Smooth muscle cell of the brain vasculature (primary cell): ENCODE data around the gene C8G.

Experiments used
- DNase-seq: peaks from one replicate; pipeline ENCODE4 v3.0.0-alpha.2; 2012; ENCODE audit warnings: low read depth, low spot score

Gene C8G

DNA sequence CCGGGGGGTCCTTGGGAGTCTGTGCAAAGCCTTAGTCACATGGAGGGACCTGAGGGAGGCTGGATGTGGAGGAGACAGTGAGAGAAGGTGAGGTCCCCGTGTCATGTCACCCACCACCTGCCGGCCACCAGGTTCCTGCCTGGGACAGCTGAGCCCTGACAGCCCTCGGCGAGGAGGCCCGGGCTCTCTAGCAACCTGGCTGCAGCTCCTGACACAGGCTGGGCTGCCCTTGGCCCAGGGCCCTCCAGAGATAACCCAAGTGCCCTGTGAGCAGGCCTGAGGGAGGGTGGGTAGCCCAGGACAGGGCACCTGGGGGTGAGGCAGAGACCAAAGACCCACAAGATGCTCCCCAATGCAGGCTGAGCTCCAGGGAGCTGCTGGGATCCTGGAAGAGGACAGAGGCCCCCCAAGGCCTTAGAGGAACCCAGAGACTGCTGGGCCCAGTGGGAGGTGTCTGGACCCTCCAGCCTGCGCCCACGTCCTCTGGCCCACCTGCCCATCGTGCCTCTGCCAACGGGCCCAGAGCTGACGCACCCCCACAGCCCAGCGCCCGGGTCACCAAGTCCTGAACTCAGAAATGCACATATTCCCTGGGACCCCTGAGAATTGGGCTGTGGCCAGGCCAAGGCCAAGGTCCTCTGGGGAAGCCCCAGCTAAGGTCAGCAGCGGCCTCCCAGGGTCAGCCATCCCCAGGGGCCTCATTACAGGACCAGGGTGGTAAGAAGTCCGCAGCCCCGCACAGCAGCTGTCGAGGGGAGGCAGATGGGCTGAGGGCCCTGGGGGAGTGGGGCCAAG, 23.5 kb downstream of the C8G start:
- DNase-seq: no peak

DNA sequence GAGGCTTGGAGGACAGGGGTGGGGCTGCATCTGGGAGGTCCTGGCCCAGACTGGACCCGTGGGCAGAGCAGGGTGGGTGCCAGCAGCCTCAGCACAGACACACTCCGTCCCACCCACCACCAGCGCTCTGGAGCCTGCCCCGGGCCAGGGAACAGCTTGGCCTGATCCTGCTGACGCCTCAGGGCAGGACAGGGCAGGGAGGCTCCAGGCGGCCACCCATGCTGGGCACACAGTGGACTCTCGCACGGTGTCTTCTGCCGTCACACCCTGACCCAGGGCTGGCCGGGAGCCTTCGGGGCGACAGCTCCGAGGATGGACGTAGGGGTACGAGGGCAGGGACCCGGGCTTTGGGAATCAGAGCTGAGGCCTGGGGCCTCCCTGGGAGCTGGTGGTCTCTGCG, 24.1 kb downstream of the C8G start:
- no peak for DNase-seq

DNA sequence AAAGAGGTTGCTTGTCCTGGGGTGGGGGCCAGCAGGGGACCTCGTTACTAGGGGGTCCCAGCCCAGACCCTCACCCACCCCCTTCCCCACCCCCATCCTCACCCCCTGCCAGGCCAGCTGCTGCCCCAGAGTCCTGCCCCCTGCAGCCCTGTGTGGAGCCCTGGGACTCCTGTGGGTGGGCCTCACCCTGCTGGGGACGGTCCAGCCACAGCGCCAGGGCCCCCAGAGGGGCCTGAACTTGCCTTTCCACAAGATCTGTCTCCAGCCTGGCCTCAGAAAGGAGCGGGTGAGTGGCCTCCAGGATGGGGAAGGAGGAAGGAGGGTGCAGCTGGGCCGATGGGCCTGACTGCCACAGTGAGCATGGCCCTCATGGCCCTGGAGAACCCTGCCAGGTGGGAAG, 24.7 kb downstream of the C8G start:
- DNase-seq: no peak

DNA sequence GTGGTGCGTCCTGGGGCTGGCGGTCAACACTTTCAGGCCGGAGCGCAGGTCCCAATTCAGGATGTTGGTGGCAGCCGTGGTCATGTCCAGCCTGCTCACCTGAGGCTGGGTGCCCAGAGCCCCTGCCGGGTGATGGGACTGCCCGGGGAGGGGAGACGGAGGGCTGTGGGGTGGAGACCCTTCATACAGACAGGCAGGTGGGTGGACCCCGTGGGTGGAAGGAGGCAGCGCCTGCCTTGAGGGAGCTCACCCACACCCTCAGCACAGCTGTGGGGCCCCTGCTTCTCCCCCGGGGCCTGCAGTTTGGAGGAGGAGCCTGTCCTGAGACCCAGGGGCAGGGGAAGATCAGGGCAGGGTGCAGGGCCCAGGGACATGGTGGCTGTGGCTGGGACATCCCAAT, 25.3 kb downstream of the C8G start:
- DNase-seq: no peak

DNA sequence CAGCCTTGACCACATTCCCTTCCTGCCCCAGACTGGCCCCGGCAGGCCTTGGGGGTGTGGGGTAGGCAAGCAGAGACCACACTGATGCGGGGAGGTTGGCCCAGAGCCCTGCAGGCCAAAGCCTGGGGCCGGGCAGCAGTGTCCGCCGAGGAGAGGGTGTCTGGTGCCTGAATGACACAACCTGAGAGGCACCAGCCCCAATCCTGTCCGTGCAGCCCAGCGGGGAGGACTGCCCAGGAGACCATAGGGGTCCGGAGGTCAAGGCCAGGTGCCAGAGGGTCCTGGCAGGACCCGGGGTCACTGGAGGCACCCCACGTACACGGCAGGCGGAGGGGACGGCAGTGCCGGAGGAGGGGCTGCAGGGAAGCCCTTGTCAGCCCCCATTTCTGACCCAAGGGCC, 26.7 kb downstream of the C8G start:
- no peak for DNase-seq

DNA sequence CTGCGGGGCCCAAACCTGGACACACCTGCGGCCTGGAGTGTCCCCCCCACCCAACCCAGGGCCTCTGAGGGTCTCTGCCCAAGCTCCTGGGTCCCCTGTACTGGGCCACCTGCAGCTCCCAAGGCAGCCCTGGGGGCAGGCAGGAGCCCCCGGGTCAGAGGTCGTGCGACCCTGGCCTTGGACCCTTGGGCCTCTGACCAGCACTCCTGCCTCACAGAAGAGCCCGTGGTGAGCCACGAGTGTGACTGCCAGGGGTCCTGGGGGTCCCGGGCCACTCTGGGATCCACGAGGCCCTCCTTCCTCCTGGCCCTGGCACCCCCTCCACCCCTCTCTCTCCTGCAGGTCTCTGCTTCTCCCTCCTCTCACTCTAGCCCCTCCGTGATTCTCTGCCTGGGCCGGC, 27.3 kb downstream of the C8G start:
- no peak for DNase-seq

DNA sequence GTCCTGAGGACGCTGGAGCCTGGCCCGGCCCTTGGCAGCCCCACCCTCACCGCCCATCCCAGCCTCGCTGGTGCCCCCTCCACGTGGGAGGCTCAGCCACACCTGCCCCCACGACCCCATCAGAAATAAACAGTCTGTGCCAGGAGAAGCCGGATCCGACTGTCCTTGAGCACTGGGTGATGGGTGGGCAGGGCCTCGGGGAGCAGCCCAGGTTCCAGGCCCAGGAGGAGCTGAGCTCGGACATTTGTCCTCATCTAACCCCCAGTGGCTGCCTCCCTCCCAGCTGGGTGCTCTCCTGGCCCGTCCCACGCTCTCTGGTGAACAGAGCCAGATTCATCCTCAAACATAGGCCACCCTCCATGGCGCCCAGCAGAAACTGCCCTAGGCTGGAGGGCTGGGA, 27.7 kb downstream of the C8G start:
- DNase-seq: no peak

DNA sequence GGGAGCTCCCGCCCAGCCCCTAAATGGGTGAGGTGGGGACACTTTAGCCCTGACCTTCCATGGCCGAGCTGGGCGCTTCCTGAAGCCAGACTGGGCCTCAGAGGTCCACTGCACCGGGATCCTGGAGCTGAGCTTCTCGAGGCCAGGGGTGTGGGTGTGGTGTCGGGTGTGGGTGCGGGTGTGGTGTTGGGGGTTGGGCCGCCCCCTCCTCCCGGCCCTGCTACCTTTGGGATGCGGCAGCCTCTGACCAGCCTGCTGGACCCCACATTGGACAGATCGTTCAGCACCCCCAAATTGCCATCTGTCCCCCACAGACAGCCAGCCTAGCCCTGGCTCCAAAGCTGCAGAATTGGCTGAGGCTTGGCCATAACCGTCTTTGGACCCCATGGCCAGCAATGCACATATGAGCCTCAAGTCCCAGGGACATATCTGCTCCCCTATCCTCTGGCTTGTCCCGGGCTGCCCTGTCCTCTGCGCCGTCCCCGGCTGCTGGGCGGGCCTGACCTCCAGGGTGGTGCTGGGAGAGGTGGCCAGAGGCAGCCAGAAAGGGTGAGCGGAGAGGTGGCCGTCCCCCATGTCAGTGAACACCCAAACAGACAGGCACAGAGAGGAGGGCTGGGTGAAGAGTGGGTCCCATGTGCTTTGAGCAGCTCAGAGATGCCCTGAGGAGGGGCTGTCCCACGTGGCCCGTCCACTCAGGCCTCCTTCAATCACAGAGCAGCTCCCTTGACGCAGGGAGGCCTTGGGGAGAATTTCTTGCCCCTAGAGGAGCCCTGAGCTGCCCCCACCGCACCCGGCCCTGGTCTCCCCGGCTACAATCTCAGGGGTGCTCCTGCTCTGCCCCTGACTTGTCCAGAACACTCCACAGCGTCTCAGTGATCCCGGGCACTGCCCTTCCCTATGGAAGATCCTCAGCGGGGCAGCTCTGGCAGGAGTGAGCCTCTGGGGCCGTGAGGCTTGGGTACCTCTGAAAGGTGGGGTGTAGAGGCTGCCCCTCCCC, 28.9 kb downstream of the C8G start:
- DNase-seq: no peak

DNA sequence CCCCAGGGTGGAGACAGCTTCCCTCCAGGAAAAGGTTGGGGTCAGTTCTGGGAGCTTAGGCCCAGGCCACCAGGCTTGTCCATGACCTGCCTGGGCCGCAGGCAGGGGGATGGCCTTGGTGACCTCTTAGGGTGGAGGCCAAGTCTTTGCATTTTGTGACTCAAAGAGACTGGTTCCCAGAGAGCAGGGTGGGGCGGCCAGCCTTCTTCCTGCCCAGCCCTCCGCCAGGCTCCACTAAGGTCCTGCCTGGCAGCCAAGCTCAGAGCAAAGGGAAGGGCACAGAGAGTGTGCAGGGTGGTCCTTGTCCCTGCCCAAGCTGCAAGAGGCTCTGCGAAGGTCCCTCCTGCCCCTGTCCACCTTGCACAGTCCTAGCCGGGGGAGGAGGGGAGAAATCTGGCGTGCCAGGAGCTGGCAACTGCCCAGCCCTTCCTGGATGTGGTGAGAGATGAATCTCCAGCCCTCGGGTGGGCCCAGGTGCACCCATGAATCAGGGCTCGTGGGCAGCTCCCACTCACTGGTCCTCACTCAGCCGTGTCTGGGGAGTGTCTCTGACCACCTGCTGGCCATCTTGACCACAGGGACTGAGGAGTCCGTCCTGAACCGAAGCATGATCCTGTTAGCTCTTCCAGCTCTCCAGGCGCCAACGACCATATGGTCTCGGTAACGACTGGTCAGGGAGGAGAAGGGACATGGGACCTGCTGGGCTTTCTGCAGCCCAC, 29.9 kb downstream of the C8G start:
- no peak for DNase-seq

DNA sequence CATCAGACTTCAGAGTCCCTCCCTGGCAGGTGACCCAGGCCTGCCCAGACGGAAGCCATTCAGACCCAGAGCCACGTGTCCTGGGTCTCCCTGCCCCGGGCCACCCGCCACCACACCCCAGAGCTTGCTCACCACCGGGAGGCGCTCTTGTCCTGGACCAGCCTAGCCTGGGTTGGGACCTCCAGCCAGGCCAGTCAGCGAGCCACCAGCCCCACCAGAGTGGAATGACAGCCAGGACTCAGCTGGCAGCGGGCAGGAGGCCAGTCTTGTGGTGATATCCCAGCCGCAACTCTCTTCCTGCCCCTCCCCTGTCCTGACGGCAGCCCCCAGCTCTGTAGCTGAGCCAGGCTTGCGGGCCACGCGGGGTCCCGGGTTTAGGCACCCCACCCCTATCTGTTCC, 30.6 kb downstream of the C8G start:
- no peak for DNase-seq

DNA sequence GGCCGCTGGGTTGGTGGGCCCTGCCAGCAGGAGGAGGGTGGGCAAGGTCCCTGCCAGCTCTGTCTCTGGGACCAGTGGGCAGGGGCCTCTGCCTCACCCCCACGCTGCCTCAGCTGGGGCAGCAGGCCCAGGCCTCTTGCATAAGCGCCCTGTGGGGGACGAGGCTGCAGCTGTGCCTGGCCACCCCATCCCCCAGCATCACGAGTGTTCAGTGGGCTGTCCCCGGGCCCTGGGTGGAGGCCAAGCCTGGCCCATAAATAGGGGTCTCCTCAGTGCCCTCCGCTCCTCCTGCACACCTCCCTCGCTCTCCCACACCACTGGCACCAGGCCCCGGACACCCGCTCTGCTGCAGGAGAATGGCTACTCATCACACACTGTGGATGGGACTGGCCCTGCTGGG, 32.2 kb downstream of the C8G start, which contains the start of gene PTGDS:
PTGDS (plus strand) TSS at position 282 of the 400 bp plus-strand sequence; CDS start at position 357, 75 bp downstream.
- DNase-seq: no peak

DNA sequence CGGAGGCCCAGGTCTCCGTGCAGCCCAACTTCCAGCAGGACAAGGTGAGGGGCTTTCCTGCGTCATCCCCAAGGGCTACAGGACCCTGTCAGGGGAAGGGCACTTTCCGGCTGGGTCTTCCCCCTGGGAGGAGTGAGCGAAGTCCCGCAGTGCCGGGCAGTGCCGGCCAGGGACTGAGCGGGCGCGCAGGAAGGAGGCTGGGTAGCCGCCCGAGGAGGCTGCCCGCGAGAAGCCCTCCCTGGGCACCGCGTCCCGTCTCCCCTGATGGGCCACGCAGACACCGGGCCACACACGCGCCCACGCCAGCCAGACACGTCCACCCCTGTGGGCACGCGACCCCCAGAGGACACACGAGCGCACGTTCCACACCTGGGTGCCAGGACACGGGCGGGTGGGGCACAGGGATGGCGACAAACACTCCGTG, 32.6 kb downstream of the C8G start:
- no peak for DNase-seq

DNA sequence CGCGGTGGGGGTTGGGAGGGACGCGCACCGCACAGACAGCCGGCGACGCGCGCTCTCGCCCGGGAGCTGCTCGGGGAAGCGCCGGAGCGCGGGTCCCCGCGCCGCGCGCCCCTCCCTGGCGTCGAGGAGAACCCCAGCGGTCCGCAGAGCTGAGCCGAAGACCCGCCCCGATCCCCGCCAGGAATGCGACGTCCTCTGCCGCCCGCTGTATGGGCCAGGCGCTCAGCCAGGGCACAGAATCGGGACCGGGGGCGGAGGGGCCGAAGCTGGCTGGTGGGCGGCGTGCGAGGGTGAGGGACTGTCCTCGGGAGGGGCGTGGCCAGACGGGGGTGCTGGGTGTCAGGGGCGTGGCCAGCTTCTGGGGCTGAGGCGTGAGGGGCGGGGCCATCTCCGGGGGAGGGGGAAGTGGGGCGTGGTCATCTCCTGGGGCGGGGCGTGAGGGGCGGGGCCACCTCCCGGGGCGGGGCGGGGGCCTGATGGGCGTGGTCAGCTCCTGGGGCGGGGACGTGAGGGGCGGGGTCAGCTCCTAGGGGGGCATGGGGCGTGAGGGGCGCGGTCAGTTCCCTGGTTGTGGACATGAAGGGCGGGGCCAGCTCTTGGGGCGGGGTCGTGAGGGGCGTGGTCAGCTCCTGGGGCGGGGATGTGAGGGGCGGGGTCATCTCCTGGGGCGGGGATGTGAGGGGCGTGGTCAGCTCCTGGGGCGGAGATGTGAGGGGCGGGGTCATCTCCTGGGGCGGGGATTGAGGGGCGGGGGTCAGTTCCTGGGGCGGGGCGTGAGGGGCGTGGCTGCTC, 33.2 kb downstream of the C8G start:
- no peak for DNase-seq

DNA sequence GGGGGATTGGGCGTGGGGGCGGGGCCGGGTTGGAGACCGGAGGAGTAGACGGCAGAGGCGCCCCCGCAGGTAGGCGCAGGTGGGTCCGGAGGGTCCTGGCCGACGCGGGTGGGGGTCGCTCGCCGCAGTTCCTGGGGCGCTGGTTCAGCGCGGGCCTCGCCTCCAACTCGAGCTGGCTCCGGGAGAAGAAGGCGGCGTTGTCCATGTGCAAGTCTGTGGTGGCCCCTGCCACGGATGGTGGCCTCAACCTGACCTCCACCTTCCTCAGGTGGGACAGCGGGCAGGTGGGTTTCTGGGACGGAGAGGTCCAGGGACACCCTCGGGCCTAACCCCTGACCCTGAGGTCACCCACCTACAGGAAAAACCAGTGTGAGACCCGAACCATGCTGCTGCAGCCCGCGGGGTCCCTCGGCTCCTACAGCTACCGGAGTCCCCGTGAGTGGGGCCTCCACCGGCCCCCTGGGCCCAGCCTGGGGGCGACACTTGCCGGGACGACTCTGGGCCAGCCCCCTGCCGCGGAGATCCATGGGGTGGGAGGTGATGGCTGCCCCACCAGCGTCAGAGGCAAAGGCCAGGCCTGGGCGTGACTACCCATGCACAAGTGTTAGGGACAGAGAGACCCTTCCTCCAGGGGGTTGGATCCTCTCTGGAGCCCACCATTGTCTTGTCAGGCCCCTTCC, 34.0 kb downstream of the C8G start:
- no peak for DNase-seq

DNA sequence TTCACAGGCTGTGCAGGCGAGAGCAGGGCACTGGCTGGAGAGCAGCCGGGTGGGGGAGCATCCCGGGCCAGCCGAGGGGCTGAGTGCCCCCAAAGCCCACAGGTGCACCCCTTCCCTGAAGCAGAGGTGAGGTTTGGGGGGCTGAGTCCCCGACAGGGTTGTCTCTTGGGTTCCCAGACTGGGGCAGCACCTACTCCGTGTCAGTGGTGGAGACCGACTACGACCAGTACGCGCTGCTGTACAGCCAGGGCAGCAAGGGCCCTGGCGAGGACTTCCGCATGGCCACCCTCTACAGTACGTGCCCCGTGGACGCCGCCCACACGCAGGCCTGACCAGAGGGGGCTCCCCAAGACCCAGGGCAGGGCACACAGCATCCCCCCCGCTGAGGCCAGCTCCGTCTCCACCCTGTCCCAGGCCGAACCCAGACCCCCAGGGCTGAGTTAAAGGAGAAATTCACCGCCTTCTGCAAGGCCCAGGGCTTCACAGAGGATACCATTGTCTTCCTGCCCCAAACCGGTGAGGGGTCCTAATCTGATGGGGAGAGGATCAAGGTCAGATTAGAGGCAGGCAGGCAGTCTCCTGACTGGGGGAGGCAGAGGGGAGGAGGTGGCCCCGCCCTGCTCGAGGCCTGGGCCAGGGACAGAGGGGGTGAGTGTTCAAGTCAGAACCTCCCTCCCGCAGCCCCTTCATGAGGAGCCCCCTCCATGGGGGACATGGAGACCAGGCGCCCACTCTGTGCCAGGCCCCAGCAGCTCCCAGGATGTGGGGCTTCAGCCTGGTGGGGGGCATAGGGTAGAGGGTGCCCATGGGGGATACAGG, 34.9 kb downstream of the C8G start:
- DNase-seq: no peak

DNA sequence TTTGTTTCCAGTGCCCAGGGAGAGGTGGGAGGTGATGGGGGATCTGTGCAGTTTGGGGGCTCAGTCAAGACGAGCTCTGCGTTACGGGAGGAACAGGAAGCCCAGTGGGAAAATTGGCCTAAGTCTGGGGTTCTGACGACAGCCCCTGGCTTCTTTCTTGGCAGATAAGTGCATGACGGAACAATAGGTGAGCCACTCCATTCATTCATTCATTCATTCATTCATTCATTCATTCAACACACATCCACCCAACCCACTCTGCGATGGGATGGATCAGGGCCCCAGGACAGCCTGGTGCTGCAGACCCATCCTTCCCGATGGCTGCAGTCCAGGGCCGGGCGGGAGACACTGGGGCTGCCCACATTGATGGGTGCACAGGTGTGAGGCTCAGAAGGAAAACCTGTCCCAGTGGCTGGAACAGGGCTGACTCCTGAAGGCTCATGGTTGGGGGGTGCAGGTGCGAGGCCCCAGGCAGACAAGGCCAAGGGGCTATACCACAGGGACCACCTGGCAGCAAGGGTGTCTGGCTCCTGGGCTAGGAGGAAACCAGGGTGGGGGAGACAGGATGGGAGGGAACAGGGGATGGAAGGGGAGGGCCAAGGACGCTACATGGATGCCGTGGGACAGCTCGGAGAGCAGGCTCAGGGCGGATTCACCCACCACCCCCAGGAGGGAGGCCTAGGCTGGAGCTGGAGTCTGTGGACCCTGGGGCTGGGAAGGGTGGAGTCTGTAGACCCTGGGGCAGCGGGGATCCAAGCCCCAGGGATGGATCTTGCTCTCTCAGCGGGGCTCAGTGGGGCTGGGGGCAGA, 35.8 kb downstream of the C8G start:
- no peak for DNase-seq

DNA sequence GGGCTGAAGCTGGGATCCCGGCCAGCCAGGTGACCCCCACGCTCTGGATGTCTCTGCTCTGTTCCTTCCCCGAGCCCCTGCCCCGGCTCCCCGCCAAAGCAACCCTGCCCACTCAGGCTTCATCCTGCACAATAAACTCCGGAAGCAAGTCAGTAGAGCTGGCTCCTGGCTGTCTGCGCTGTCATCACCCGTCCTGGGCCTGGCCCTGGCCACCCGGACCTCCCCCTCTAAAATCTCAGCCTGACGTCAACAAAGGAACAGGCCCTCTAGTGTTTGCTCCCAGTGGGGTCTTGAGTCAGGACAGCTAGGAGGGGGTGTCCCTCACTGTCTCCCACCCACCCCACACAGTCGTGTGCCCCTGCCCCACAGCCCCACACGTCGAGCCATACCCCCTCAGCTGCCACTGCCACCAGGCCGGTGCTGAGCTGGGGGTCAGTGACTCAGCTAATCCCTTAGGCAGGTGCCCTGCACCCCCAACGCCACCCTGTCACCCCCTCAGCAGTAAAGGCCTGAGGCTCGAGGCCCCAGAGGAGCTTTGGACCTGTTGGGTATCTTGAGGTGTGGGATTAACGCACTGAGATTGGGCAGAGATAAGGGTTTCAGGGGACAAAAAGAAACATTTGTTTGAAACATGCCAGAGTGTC, 36.7 kb downstream of the C8G start:
- no peak for DNase-seq
